LNCaP clone FGC (cell line): Measurements from ENCODE around the gene RFX3.

Source experiments
- DNase-seq: peaks from one replicate; pipeline ENCODE4 v3.0.0-alpha.2; 2011; ENCODE audit warnings: low read depth
- H3K4me3 ChIP-seq: 2 replicates; pipeline ENCODE4 v1.5.1; 2011; ENCODE audit warnings: mild to moderate bottlenecking, low read depth, low read length, control low read depth
- TF ChIP-seq, protein P1 (sequence below): IDR thresholded peaks from 2 replicates; pipeline ENCODE4 v1.5.1; 2012; ENCODE audit warnings: mild to moderate bottlenecking; ENCODE audit not compliant: control insufficient read depth, insufficient read depth; ENCODE audit errors: extremely low read depth

Gene RFX3

DNA sequence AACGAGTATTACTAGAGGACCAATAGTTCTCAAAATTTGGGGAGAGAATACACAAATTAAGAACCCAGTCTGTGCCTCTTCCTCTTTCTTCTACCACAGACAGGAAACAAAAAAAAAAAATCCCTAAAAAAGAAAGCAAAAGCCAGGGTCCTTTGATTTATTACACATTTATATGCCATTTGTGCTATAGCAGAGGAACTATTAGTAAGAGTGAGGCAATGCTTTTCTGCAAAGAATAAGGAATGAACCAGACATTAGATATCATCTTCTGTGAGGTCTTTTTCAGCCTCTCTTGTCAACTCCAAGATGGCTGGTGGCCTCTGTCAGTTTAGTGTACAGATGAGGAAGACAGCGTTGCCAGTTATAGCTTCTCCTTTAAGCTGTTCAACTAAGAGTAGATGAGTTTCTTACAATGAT, 127.6 kb downstream of the RFX3 start:
- no peak overlapping the region for H3K4me3 ChIP-seq
- TF ChIP-seq, protein P1, sequence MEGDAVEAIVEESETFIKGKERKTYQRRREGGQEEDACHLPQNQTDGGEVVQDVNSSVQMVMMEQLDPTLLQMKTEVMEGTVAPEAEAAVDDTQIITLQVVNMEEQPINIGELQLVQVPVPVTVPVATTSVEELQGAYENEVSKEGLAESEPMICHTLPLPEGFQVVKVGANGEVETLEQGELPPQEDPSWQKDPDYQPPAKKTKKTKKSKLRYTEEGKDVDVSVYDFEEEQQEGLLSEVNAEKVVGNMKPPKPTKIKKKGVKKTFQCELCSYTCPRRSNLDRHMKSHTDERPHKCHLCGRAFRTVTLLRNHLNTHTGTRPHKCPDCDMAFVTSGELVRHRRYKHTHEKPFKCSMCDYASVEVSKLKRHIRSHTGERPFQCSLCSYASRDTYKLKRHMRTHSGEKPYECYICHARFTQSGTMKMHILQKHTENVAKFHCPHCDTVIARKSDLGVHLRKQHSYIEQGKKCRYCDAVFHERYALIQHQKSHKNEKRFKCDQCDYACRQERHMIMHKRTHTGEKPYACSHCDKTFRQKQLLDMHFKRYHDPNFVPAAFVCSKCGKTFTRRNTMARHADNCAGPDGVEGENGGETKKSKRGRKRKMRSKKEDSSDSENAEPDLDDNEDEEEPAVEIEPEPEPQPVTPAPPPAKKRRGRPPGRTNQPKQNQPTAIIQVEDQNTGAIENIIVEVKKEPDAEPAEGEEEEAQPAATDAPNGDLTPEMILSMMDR, result no peak
- DNase-seq, result no peak

DNA sequence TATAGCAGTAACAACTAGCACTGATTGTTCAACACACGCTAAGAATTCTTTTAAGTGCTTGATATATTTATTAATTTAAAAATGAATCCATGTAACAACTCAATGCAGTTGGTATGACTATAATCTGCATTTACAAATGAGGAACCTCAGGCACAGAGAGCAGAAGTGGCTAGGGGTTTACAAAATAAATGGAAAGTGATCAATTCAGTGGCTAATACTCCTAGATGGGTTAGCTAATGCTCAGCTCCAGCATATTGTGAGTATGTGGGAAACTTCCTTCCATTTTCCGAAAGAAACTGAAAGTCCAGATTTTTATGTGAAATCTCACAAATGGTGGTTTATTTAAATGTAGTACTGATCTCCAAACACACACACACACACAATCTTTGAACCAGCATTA, 128.0 kb downstream of the RFX3 start:
- no peak overlapping the region for H3K4me3 ChIP-seq
- TF ChIP-seq, protein P1, result no peak
- no peak for DNase-seq

DNA sequence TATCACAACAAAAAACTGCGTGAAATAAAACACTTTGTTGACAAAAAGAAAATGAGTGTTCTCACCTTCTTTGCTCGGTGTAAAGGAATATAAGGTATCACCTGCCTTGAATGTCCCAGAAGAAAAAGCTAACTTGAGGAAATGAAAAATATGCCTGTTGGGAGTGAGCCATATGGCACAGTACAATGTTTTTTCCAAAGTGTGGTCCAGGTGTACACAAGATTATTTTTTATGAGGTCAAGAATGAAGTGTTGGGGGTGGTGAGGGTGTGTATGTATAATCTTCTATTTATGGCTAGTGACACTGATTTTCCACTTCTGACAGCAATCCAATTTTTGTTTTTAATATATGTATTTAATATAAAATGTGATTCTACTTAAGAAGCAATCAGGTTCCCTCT, 134.4 kb downstream of the RFX3 start:
- DNase-seq, result peak; percentile 68
- H3K4me3 ChIP-seq, result no peak overlapping the region
- TF ChIP-seq, protein P1, result no peak

DNA sequence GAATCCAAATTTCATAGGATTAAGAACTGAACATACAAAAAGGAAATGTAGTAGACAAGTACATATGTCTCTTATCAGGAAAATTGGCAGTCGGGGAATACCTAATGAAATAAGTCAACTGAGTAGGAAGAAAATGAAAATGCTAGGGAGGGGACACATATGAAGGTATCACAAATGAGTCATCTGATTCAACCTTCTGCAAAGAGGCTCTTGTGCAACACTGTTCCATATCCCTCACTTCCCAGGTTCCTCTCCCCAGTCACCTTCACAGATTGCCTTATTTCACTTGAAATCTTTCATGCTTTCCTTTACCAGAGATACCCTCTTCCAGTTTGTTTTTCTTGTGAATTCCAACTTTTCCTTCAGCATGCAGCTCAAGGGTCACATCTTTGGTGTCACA, 139.0 kb downstream of the RFX3 start:
- no peak overlapping the region for H3K4me3 ChIP-seq
- TF ChIP-seq, protein P1, result no peak
- no peak for DNase-seq

DNA sequence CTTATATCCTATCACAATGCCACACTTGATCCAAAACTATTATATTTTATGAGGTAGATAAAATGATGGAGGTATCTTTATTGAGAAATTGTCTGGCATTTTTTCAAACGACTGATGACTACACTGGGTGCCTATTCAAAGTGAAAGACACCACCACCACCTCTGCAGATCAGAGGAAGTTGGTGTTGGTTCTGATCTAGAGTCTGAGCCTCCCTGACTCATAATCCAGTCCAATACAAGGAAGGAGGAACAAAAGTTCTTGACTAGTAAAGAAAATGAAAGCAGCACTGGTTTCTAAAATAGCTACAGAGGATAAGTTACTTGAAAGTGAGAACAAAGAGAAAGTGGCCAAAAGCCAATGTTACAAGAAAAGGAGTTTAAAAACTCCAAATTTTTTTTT, 139.9 kb downstream of the RFX3 start:
- no peak for DNase-seq
- TF ChIP-seq, protein P1, result no peak
- H3K4me3 ChIP-seq, result no peak overlapping the region

DNA sequence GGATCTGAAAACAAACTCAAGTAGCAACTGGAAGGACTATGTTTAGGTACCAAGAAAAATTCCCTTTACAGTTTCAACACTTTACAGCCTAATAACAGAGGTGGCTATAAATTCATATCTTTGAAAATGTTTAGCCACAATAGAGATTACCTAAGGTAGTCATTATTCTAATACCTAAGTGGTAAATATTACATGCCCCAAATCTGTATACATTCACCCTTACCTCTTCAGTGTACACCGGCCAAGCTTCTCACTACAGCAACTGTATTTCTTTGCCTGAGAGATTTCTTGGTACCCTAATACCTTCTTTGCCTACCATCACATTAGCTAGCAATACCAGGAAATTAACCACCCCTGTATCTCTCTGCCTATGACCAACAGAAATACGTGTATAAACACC, 154.0 kb downstream of the RFX3 start:
- DNase-seq, result no peak
- no peak overlapping the region for H3K4me3 ChIP-seq
- TF ChIP-seq, protein P1, result no peak

DNA sequence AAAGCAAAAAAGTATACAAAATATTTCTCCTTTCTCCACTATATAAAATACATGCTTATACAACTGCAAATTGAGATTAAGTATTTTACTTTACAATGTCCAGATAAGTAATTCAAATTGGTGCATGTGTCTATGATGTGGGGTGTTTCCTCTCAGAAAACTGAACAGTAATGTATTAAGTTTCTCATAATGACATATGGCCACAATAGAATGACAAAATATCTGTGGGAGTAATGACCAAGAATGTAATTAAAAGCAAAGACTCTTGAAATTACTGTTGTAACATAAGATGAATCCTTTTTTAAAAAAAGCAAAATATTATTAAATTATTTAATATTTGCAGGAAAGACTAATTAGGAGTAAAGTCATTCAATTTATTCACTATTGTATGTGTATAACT, 155.1 kb downstream of the RFX3 start:
- no peak for DNase-seq
- TF ChIP-seq, protein P1, result no peak
- no peak overlapping the region for H3K4me3 ChIP-seq
